Epithelial cell of esophagus (primary cell): ENCODE results near the gene NGFR.

Source experiments
- DNase-seq: peaks from one replicate; pipeline ENCODE4 v3.0.0; 2010; ENCODE audit warnings: low read depth
- H3K4me3 ChIP-seq: 2 replicates; pipeline ENCODE4 v1.5.1; 2011; ENCODE audit warnings: mild to moderate bottlenecking, low read length, control low read depth
- CTCF ChIP-seq: IDR thresholded peaks from 2 replicates; pipeline ENCODE4 v1.5.1; 2011; ENCODE audit warnings: low read depth, mild to moderate bottlenecking, low read length, control low read depth, inconsistent platforms; ENCODE audit not compliant: insufficient read depth; ENCODE audit errors: missing control alignments

The NGFR gene

GRCh38 chr17:49556223-49556943, 61.3 kb downstream of the NGFR start:
- peak; percentile 65 for DNase-seq
- H3K4me3 ChIP-seq, result no peak overlapping the region

GRCh38 chr17:49557312-49558024, 62.4 kb downstream of the NGFR start:
- no peak overlapping the region for H3K4me3 ChIP-seq
- peak; percentile 80 for TF ChIP-seq CTCF
- peak; percentile 73 for DNase-seq

More at GRCh38 chr17:49556223-49556943, 61.3 kb downstream of the NGFR start:
- TF ChIP-seq CTCF, result peak; percentile 91
